Mesenchymal stem cell (in vitro differentiated cells and primary cell): ENCODE results near the gene FAM3B.

ENCODE experiments used
- DNase-seq: peaks from one replicate; pipeline ENCODE4 v3.0.0-alpha.2; 2013
- H2AFZ ChIP-seq: one replicate; pipeline ENCODE4 v1.6.1; 2013; ENCODE audit warnings: low read depth, mild to moderate bottlenecking, control low read depth, inconsistent platforms, low read length, moderate library complexity
- H2AK5ac ChIP-seq: 2 replicates; pipeline ENCODE4 v1.6.1; 2013; ENCODE audit warnings: low read length, moderate library complexity, mild to moderate bottlenecking, inconsistent platforms; ENCODE audit not compliant: severe bottlenecking
- H2BK120ac ChIP-seq: one replicate; pipeline ENCODE4 v1.6.1; 2013; ENCODE audit warnings: low read depth, mild to moderate bottlenecking, inconsistent platforms, low read length, moderate library complexity
- H2BK12ac ChIP-seq, 2 experiments: one replicate each; pipeline ENCODE4 v1.6.1; 2013; ENCODE audit warnings: inconsistent platforms in 2 of 2, low read length in 2 of 2, mild to moderate bottlenecking in 2 of 2, moderate library complexity in 2 of 2, control low read depth in 1 of 2
- H2BK15ac ChIP-seq: one replicate; pipeline ENCODE4 v1.6.1; 2013; ENCODE audit warnings: mild to moderate bottlenecking, low read depth, inconsistent platforms; ENCODE audit not compliant: poor library complexity, severe bottlenecking
- H2BK5ac ChIP-seq: 2 replicates; pipeline ENCODE4 v1.6.1; 2013; ENCODE audit warnings: low read depth, mild to moderate bottlenecking, low read length, control low read depth, inconsistent platforms; ENCODE audit not compliant: poor library complexity, severe bottlenecking
- H3K14ac ChIP-seq, 2 experiments: one replicate each; pipeline ENCODE4 v1.6.1; 2013; ENCODE audit warnings: inconsistent platforms in 2 of 2, low read length in 2 of 2, control low read depth in 1 of 2, mild to moderate bottlenecking in 1 of 2, moderate library complexity in 1 of 2
- H3K18ac ChIP-seq, 2 experiments: one replicate each; pipeline ENCODE4 v1.6.1; 2013; ENCODE audit warnings: inconsistent platforms in 2 of 2, low read length in 2 of 2, control low read depth in 1 of 2, low read depth in 1 of 2, mild to moderate bottlenecking in 1 of 2
- H3K23ac ChIP-seq, 2 experiments: one replicate each; pipeline ENCODE4 v1.6.1; 2013; ENCODE audit warnings: inconsistent platforms in 2 of 2, low read length in 2 of 2, mild to moderate bottlenecking in 2 of 2, moderate library complexity in 2 of 2, control low read depth in 1 of 2
- H3K27ac ChIP-seq: 2 replicates; pipeline ENCODE4 v1.5.1; 2013; ENCODE audit warnings: mild to moderate bottlenecking, moderate library complexity, low read length, control low read depth, inconsistent platforms; ENCODE audit not compliant: poor library complexity, severe bottlenecking
- H3K27me3 ChIP-seq, 2 experiments: 2 replicates each; pipeline versions ENCODE4 v1.6.1 to v1.7.0; 2013; ENCODE audit warnings: low read length in 2 of 2, mild to moderate bottlenecking in 2 of 2, moderate library complexity in 2 of 2, control low read depth in 1 of 2, inconsistent platforms in 1 of 2; ENCODE audit not compliant: control insufficient read depth in 1 of 2, insufficient read depth in 1 of 2
- H3K36me3 ChIP-seq, 2 experiments: 2 replicates each; pipeline versions ENCODE4 v1.6.1 to v1.7.0; 2013; ENCODE audit warnings: low read length in 2 of 2, control low read depth in 1 of 2, inconsistent platforms in 1 of 2, low read depth in 1 of 2, mild to moderate bottlenecking in 1 of 2; ENCODE audit not compliant: insufficient read depth in 2 of 2, control insufficient read depth in 1 of 2
- H3K4ac ChIP-seq, 2 experiments: one replicate each; pipeline ENCODE4 v1.6.1; 2013; ENCODE audit warnings: inconsistent platforms in 2 of 2, low read length in 2 of 2, mild to moderate bottlenecking in 2 of 2, moderate library complexity in 2 of 2, control low read depth in 1 of 2, low read depth in 1 of 2
- H3K4me1 ChIP-seq: 2 replicates; pipeline ENCODE4 v1.6.1; 2013; ENCODE audit warnings: low read depth, low read length, control low read depth; ENCODE audit not compliant: control insufficient read depth, insufficient read depth
- H3K4me2 ChIP-seq: 2 replicates; pipeline ENCODE4 v1.6.1; 2013; ENCODE audit warnings: low read length, mild to moderate bottlenecking, inconsistent platforms; ENCODE audit not compliant: poor library complexity, severe bottlenecking
- H3K4me3 ChIP-seq, 2 experiments: 2 replicates each; pipeline versions ENCODE4 v1.5.1 to v1.7.0; 2013; ENCODE audit warnings: low read length in 2 of 2, mild to moderate bottlenecking in 2 of 2, control low read depth in 1 of 2, low read depth in 1 of 2; ENCODE audit not compliant: insufficient read depth in 1 of 2
- H3K79me1 ChIP-seq: replicated peaks from 2 replicates; pipeline ENCODE4 v1.6.1; 2013; ENCODE audit warnings: mild to moderate bottlenecking, control low read depth, low read length, inconsistent platforms; ENCODE audit not compliant: poor library complexity, severe bottlenecking
- H3K9ac ChIP-seq: 2 replicates; pipeline ENCODE4 v1.7.0; 2013; ENCODE audit warnings: mild to moderate bottlenecking, low read length, moderate library complexity
- H3K9me3 ChIP-seq: 2 replicates; pipeline ENCODE4 v1.7.0; 2013; ENCODE audit warnings: mild to moderate bottlenecking, low read length; ENCODE audit not compliant: control insufficient read depth
- H4K8ac ChIP-seq: one replicate; pipeline ENCODE4 v1.6.1; 2013; ENCODE audit warnings: inconsistent platforms, mild to moderate bottlenecking, low read length, moderate library complexity
- H4K91ac ChIP-seq: one replicate; pipeline ENCODE4 v1.6.1; 2013; ENCODE audit warnings: mild to moderate bottlenecking, low read length, inconsistent platforms
- WGBS: methylation state at CpG from one replicate; pipeline ENCODE4 v1.1.7; 2013; ENCODE audit warnings: mixed read lengths; 5-methylcytosine and 5-hydroxymethylcytosine counted together

The FAM3B gene

GRCh38 chr21:41369920-41370839 is 53.6 kb downstream of the FAM3B start:
- 62% methylated on average over 30 of the region's 30 CpGs for WGBS

GRCh38 chr21:41370840-41371684 is 54.5 kb downstream of the FAM3B start:
- H3K18ac ChIP-seq, result no peak overlapping the region
- no peak overlapping the region for H2BK15ac ChIP-seq
- H2AFZ ChIP-seq, result no peak overlapping the region
- H2AK5ac ChIP-seq, result no peak overlapping the region
- no peak overlapping the region for H4K91ac ChIP-seq
- no peak overlapping the region for H2BK5ac ChIP-seq
- no peak for DNase-seq
- H2BK12ac ChIP-seq, result no peak overlapping the region
- no peak overlapping the region for H3K4me2 ChIP-seq
- peaks cover 0 to 8% of the 10 kb centered on the region in 2 experiments for H3K36me3 ChIP-seq
- no peak overlapping the region for H3K27ac ChIP-seq
- no peak overlapping the region for H3K14ac ChIP-seq
- H2BK120ac ChIP-seq, result no peak overlapping the region
- no peaks in the 10 kb centered on the region for H3K79me1 ChIP-seq
- H3K9me3 ChIP-seq, result no peaks in the 10 kb centered on the region
- H3K4me1 ChIP-seq, result peaks cover 9% of the 10 kb centered on the region
- H3K23ac ChIP-seq, result no peak overlapping the region
- no peak overlapping the region for H3K4me3 ChIP-seq
- H3K9ac ChIP-seq, result peak overlapping the region; percentile 64
- no peak overlapping the region for H4K8ac ChIP-seq
- 67% methylated on average over 12 of the region's 12 CpGs for WGBS
- peaks cover 0 to 47% of the 10 kb centered on the region in 2 experiments for H3K27me3 ChIP-seq
- no peak overlapping the region for H3K4ac ChIP-seq

More at GRCh38 chr21:41369920-41370839, 53.6 kb downstream of the FAM3B start:
- H3K4me3 ChIP-seq, result no peak overlapping the region
- H3K79me1 ChIP-seq, result no peaks in the 10 kb centered on the region
- no peak overlapping the region for H2AFZ ChIP-seq
- peaks cover 9% of the 10 kb centered on the region for H3K4me1 ChIP-seq
- no peak overlapping the region for H3K14ac ChIP-seq
- H2BK15ac ChIP-seq, result no peak overlapping the region
- H4K91ac ChIP-seq, result no peak overlapping the region
- H3K9me3 ChIP-seq, result no peaks in the 10 kb centered on the region
- H3K27me3 ChIP-seq, result peaks cover 0 to 47% of the 10 kb centered on the region in 2 experiments
- no peak overlapping the region for H3K23ac ChIP-seq
- peak overlapping the region; percentile 77 for H4K8ac ChIP-seq
- no peak overlapping the region for H2BK12ac ChIP-seq
- no peak overlapping the region for H3K4me2 ChIP-seq
- peak; percentile 10 for DNase-seq
- H3K18ac ChIP-seq, result no peak overlapping the region
- no peak overlapping the region for H2BK120ac ChIP-seq
- no peak overlapping the region for H2AK5ac ChIP-seq
- H2BK5ac ChIP-seq, result no peak overlapping the region
- H3K4ac ChIP-seq, result no peak overlapping the region
- H3K27ac ChIP-seq, result no peak overlapping the region
- H3K9ac ChIP-seq, result peak overlapping the region; percentile 64
- H3K36me3 ChIP-seq, result peaks cover 0 to 17% of the 10 kb centered on the region in 2 experiments

- Histone ChIP-seq H2BK15ac (no peak overlapping the region), H3K4me2 (no peak overlapping the region), H2AFZ (no peak overlapping the region), H3K79me1 (no peaks in the 10 kb centered on the region), H4K8ac (no peak overlapping the region), H3K14ac (no peak overlapping the region), H3K18ac (no peak overlapping the region), H2BK12ac (no peak overlapping the region), H3K4me3 (no peak overlapping the region), H2BK120ac (no peak overlapping the region), H2BK5ac (no peak overlapping the region), H3K4ac (no peak overlapping the region), H3K4me1 (peaks cover 9% of the 10 kb centered on the region), H3K27ac (no peak overlapping the region), H3K36me3 (peaks cover 0 to 9% of the 10 kb centered on the region in 2 experiments), H3K23ac (no peak overlapping the region), H4K91ac (no peak overlapping the region), H3K9ac (peak overlapping the region; percentile 64), H2AK5ac (no peak overlapping the region), H3K27me3 (peaks cover 0 to 47% of the 10 kb centered on the region in 2 experiments), H3K9me3 (no peaks in the 10 kb centered on the region)
- no peak for DNase-seq
- 87% methylated on average over 7 of the region's 7 CpGs for WGBS
Observed at GRCh38 chr21:41371685-41372030, 55.1 kb downstream of the FAM3B start.

GRCh38 chr21:41373253-41373652 is 56.7 kb downstream of the FAM3B start:
- H3K79me1 ChIP-seq, result no peaks in the 10 kb centered on the region
- no peak overlapping the region for H3K18ac ChIP-seq
- no peak overlapping the region for H2BK5ac ChIP-seq
- H4K91ac ChIP-seq, result no peak overlapping the region
- H3K4ac ChIP-seq, result no peak overlapping the region
- H4K8ac ChIP-seq, result no peak overlapping the region
- no peak overlapping the region for H3K14ac ChIP-seq
- DNase-seq, result no peak
- no peak overlapping the region for H2BK12ac ChIP-seq
- WGBS, result 72% methylated on average over 4 of the region's 4 CpGs
- no peak overlapping the region for H2BK120ac ChIP-seq
- no peak overlapping the region for H3K4me3 ChIP-seq
- peaks cover 0 to 19% of the 10 kb centered on the region in 2 experiments for H3K36me3 ChIP-seq
- peaks cover 0 to 39% of the 10 kb centered on the region in 2 experiments for H3K27me3 ChIP-seq
- H3K9me3 ChIP-seq, result no peaks in the 10 kb centered on the region
- H3K4me2 ChIP-seq, result no peak overlapping the region
- H3K27ac ChIP-seq, result no peak overlapping the region
- no peak overlapping the region for H3K23ac ChIP-seq
- H3K4me1 ChIP-seq, result peaks cover 8% of the 10 kb centered on the region
- no peak overlapping the region for H2AK5ac ChIP-seq
- H3K9ac ChIP-seq, result no peak overlapping the region
- H2AFZ ChIP-seq, result no peak overlapping the region
- no peak overlapping the region for H2BK15ac ChIP-seq
